HEK293 (cell line): ENCODE data around the gene TNFRSF25.

Source experiments
- CTCF ChIA-PET: fragments of 350-600 bp; formaldehyde crosslinking; extraction: SDS; loops from one replicate; lab custom pipeline; 2021; ENCODE audit warnings: antibody characterized with exemption; lab: Yijun Ruan, JAX
- POLR2A ChIA-PET: fragments of 300-600 bp; formaldehyde crosslinking; extraction: SDS; loops from one replicate; lab custom pipeline; 2020; ENCODE audit warnings: antibody characterized with exemption, inconsistent platforms; lab: Yijun Ruan, JAX
- H3K27ac ChIP-seq: fragments of 200-500 bp; sonication (Bioruptor generic); 2 replicates; pipeline ENCODE4 v1.5.1; 2014; ENCODE audit warnings: low read depth, low read length, control low read depth, inconsistent platforms; ENCODE audit errors: extremely low read depth
- H3K36me3 ChIP-seq, 2 experiments: fragments of 200-500 bp in 1 of 2; sonication (Bioruptor generic) in 1 of 2; 1 replicate in 1 of 2; 2 replicates in 1 of 2; pipeline ENCODE4 v1.5.1; 2014 to 2017; ENCODE audit warnings: inconsistent platforms in 2 of 2, low read length in 2 of 2; ENCODE audit not compliant: control insufficient read depth in 2 of 2, insufficient read depth in 1 of 2
- H3K4me1 ChIP-seq: fragments of 200-500 bp; sonication (Bioruptor generic); 2 replicates; pipeline ENCODE4 v1.5.1; 2014; ENCODE audit warnings: mild to moderate bottlenecking, low read length, inconsistent platforms; ENCODE audit not compliant: control insufficient read depth, insufficient read depth
- H3K4me3 ChIP-seq: 2 replicates; pipeline ENCODE4 v1.5.1; 2011; ENCODE audit warnings: low read depth, mild to moderate bottlenecking, control low read depth, low read length, moderate library complexity
- H3K9me3 ChIP-seq: fragments of 200-500 bp; sonication (Bioruptor generic); 2 replicates; pipeline ENCODE4 v1.5.1; 2014; ENCODE audit warnings: low read depth, low read length, inconsistent platforms; ENCODE audit not compliant: control insufficient read depth, insufficient read depth
- OSR2 ChIP-seq: fragments of 450-650 bp; formaldehyde crosslinking; IDR thresholded peaks from 2 replicates; pipeline ENCODE4 v1.5.1; 2016; ENCODE audit warnings: missing biosample characterization, missing genetic modification characterization
- SCRT2 ChIP-seq: fragments of 450-650 bp; formaldehyde crosslinking; IDR thresholded peaks from 2 replicates; pipeline ENCODE4 v1.5.1; 2016; ENCODE audit warnings: missing biosample characterization, missing genetic modification characterization
- SETDB1 ChIP-seq: IDR thresholded peaks from one replicate; pipeline ENCODE4 v1.6.1; 2017; ENCODE audit warnings: mild to moderate bottlenecking, low read length, moderate library complexity, mixed read lengths; ENCODE audit not compliant: insufficient read length
- SP2 ChIP-seq: fragments of 450-650 bp; formaldehyde crosslinking; IDR thresholded peaks from 2 replicates; pipeline ENCODE4 v1.5.1; 2016; ENCODE audit warnings: missing biosample characterization, missing genetic modification characterization
- TRIM28 ChIP-seq: IDR thresholded peaks from 2 replicates; pipeline ENCODE4 v1.6.1; 2011; ENCODE audit warnings: low read length, control low read depth, borderline replicate concordance
- ZBTB48 ChIP-seq: fragments of 450-650 bp; formaldehyde crosslinking; IDR thresholded peaks from 2 replicates; pipeline ENCODE4 v1.5.1; 2016; ENCODE audit warnings: missing biosample characterization, missing genetic modification characterization
- ZBTB8A ChIP-seq: fragments of 450-650 bp; formaldehyde crosslinking; IDR thresholded peaks from 2 replicates; pipeline ENCODE4 v1.5.1; 2016; ENCODE audit warnings: missing biosample characterization, missing genetic modification characterization
- ZNF138 ChIP-seq: fragments of 450-650 bp; formaldehyde crosslinking; IDR thresholded peaks from 2 replicates; pipeline ENCODE4 v1.5.1; 2016; ENCODE audit warnings: missing biosample characterization, missing genetic modification characterization, borderline replicate concordance
- ZNF223 ChIP-seq: fragments of 450-650 bp; formaldehyde crosslinking; IDR thresholded peaks from 2 replicates; pipeline ENCODE4 v1.5.1; 2016; ENCODE audit warnings: missing biosample characterization, missing genetic modification characterization
- ZNF23 ChIP-seq: fragments of 450-650 bp; formaldehyde crosslinking; IDR thresholded peaks from 2 replicates; pipeline ENCODE4 v1.5.1; 2016; ENCODE audit warnings: missing biosample characterization, missing genetic modification characterization, borderline replicate concordance
- ZNF324 ChIP-seq: fragments of 450-650 bp; formaldehyde crosslinking; IDR thresholded peaks from 2 replicates; pipeline ENCODE4 v1.5.1; 2016; ENCODE audit warnings: missing biosample characterization, missing genetic modification characterization
- ZNF341 ChIP-seq: fragments of 450-650 bp; formaldehyde crosslinking; IDR thresholded peaks from 2 replicates; pipeline ENCODE4; 2016; ENCODE audit warnings: low read depth, missing biosample characterization, missing genetic modification characterization
- ZNF354C ChIP-seq: fragments of 450-650 bp; formaldehyde crosslinking; IDR thresholded peaks from 2 replicates; pipeline ENCODE4 v1.5.1; 2016; ENCODE audit warnings: missing biosample characterization, missing genetic modification characterization, low read depth, borderline replicate concordance
- ZNF37A ChIP-seq: fragments of 450-650 bp; IDR thresholded peaks from 2 replicates; pipeline ENCODE4 v1.5.1; 2018; ENCODE audit warnings: missing biosample characterization, missing genetic modification characterization
- ZNF510 ChIP-seq: fragments of 450-650 bp; formaldehyde crosslinking; IDR thresholded peaks from 2 replicates; pipeline ENCODE4 v1.5.1; 2018; ENCODE audit warnings: mild to moderate bottlenecking, missing genetic modification characterization, missing biosample characterization; ENCODE audit not compliant: insufficient replicate concordance
- ZNF654 ChIP-seq: fragments of 450-650 bp; formaldehyde crosslinking; IDR thresholded peaks from 2 replicates; pipeline ENCODE4 v1.5.1; 2016; ENCODE audit warnings: low read depth, missing biosample characterization, missing genetic modification characterization
- ZNF785 ChIP-seq: fragments of 450-650 bp; formaldehyde crosslinking; IDR thresholded peaks from 2 replicates; pipeline ENCODE4 v1.5.1; 2016; ENCODE audit warnings: missing biosample characterization, missing genetic modification characterization
- ZNF791 ChIP-seq: fragments of 450-650 bp; formaldehyde crosslinking; IDR thresholded peaks from 2 replicates; pipeline ENCODE4 v1.5.1; 2016; ENCODE audit warnings: missing biosample characterization, missing genetic modification characterization
- ZNF837 ChIP-seq: fragments of 450-650 bp; formaldehyde crosslinking; IDR thresholded peaks from 2 replicates; pipeline ENCODE4 v1.5.1; 2016; ENCODE audit warnings: missing biosample characterization, missing genetic modification characterization
- ZNF843 ChIP-seq: fragments of 450-650 bp; formaldehyde crosslinking; IDR thresholded peaks from 2 replicates; pipeline ENCODE4 v1.5.1; 2016; ENCODE audit warnings: missing biosample characterization, missing genetic modification characterization
- TF ChIP-seq, protein P1 (sequence below): fragments of 450-650 bp; formaldehyde crosslinking; IDR thresholded peaks from 2 replicates; pipeline ENCODE4 v1.5.1; 2016; ENCODE audit warnings: missing biosample characterization, missing genetic modification characterization
- TF ChIP-seq, protein P2 (sequence below): fragments of 450-650 bp; formaldehyde crosslinking; IDR thresholded peaks from 2 replicates; pipeline ENCODE4 v1.5.1; 2016; ENCODE audit warnings: missing biosample characterization, missing genetic modification characterization
- TF ChIP-seq, protein P3 (sequence below): sonication (generic); formaldehyde crosslinking; IDR thresholded peaks from 2 replicates; pipeline ENCODE4 v1.8.1; 2022; ENCODE audit warnings: mild to moderate bottlenecking, moderate library complexity, missing genetic modification reagents
- TF ChIP-seq, protein P4 (sequence below): fragments of 450-650 bp; formaldehyde crosslinking; IDR thresholded peaks from 2 replicates; pipeline ENCODE4 v1.5.1; 2016; ENCODE audit warnings: missing biosample characterization, missing genetic modification characterization
- TF ChIP-seq, protein P5 (sequence below): fragments of 450-650 bp; formaldehyde crosslinking; IDR thresholded peaks from 2 replicates; pipeline ENCODE4 v1.5.1; 2017; ENCODE audit warnings: missing biosample characterization, missing genetic modification characterization
- TF ChIP-seq, protein P6 (sequence below): fragments of 450-650 bp; formaldehyde crosslinking; IDR thresholded peaks from 2 replicates; pipeline ENCODE4 v1.5.1; 2016; ENCODE audit warnings: missing biosample characterization, missing genetic modification characterization

The TNFRSF25 gene

DNA sequence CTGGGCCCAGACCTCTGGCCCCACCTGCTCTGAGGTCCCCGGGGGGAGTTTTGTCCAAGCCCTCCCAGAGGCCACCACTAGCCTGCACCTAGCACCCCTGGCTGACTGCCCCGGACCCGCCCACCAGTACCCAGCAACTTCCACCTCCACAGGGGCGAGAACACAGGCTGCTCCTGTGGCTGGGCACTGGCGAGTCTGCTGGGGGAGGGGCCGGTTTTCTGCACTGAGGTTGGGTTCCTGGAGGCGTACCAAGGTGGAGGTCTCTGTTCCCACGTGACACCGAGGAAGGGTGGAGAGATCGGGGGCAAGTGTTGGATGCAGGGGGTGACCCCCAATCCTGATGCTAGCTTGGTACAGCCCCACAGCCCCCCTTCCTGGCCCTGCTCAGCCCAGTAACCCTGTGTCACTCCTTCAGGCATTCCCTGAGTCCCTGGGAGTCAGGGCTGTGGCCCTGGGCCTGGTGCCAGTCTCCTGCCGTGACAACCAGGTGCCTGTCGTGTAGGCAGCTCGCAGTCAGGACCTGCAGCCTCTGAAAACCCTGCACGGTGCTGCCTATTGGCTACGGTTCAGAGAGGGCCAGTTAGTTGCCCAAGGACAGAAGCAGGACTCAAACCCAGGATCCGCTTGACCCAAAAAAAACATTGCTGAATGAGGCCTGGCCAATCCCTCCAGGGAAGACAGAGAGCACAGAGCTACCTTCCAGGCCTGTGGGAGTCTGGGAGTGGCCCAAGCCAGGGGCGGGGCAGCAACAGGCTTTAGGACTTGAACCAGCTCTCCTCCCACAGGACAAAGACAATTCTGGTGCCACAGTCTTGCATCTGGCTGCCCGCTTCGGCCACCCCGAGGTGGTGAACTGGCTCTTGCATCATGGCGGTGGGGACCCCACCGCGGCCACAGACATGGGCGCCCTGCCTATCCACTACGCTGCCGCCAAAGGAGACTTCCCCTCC is 38.3 kb downstream of the TNFRSF25 start:
- Histone ChIP-seq H3K9me3 (no peaks in the 10 kb centered on the region), H3K4me1 (no peaks in the 10 kb centered on the region; the same call in 1 of the 2 replicates), H3K4me3 (no peak overlapping the region), H3K27ac (no peak overlapping the region), H3K36me3 (no peaks in the 10 kb centered on the region)
- POLR2A ChIA-PET, result no interaction called here
- CTCF ChIA-PET, result interaction anchor here (0.5 to 1.9 kb wide), 3 partner anchors 10 to 22 kb away, joined by 3 to 9 read pairs (median 4); no protein-coding TSS in a partner anchor
- TF ChIP-seq ZNF354C, result no peak
- TF ChIP-seq SETDB1, result no peak
- TF ChIP-seq ZNF324, result no peak
- no peak for TF ChIP-seq ZNF791
- no peak for TF ChIP-seq OSR2 (tag by site-specific recombination)
- TF ChIP-seq ZNF837 (tag by site-specific recombination), result no peak
- peak; percentile 92 for TF ChIP-seq ZBTB48
- TF ChIP-seq, protein P1, sequence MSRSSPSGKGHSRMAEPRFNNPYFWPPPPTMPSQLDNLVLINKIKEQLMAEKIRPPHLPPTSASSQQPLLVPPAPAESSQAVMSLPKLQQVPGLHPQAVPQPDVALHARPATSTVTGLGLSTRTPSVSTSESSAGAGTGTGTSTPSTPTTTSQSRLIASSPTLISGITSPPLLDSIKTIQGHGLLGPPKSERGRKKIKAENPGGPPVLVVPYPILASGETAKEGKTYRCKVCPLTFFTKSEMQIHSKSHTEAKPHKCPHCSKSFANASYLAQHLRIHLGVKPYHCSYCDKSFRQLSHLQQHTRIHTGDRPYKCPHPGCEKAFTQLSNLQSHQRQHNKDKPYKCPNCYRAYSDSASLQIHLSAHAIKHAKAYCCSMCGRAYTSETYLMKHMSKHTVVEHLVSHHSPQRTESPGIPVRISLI, result no peak
- no peak for TF ChIP-seq ZNF341 (tag by site-specific recombination)
- TF ChIP-seq ZNF843 (tag by site-specific recombination), result no peak
- TF ChIP-seq, protein P2, sequence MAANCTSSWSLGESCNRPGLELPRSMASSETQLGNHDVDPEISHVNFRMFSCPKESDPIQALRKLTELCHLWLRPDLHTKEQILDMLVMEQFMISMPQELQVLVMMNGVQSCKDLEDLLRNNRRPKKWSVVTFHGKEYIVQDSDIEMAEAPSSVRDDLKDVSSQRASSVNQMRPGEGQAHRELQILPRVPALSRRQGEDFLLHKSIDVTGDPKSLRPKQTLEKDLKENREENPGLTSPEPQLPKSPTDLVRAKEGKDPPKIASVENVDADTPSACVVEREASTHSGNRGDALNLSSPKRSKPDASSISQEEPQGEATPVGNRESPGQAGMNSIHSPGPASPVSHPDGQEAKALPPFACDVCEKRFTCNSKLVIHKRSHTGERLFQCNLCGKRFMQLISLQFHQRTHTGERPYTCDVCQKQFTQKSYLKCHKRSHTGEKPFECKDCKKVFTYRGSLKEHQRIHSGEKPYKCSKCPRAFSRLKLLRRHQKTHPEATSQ, result no peak
- TF ChIP-seq ZBTB8A (tag by site-specific recombination), result peak; percentile 60; the same call in 1 of the 2 replicates
- TF ChIP-seq ZNF23, result no peak
- TF ChIP-seq ZNF654 (tag by site-specific recombination), result no peak
- TF ChIP-seq, protein P3, sequence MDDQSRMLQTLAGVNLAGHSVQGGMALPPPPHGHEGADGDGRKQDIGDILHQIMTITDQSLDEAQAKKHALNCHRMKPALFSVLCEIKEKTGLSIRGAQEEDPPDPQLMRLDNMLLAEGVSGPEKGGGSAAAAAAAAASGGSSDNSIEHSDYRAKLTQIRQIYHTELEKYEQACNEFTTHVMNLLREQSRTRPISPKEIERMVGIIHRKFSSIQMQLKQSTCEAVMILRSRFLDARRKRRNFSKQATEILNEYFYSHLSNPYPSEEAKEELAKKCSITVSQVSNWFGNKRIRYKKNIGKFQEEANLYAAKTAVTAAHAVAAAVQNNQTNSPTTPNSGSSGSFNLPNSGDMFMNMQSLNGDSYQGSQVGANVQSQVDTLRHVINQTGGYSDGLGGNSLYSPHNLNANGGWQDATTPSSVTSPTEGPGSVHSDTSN (CRISPR knock-in tag), result no peak
- no peak for TF ChIP-seq ZNF37A (tag by site-specific recombination)
- TF ChIP-seq, protein P4, sequence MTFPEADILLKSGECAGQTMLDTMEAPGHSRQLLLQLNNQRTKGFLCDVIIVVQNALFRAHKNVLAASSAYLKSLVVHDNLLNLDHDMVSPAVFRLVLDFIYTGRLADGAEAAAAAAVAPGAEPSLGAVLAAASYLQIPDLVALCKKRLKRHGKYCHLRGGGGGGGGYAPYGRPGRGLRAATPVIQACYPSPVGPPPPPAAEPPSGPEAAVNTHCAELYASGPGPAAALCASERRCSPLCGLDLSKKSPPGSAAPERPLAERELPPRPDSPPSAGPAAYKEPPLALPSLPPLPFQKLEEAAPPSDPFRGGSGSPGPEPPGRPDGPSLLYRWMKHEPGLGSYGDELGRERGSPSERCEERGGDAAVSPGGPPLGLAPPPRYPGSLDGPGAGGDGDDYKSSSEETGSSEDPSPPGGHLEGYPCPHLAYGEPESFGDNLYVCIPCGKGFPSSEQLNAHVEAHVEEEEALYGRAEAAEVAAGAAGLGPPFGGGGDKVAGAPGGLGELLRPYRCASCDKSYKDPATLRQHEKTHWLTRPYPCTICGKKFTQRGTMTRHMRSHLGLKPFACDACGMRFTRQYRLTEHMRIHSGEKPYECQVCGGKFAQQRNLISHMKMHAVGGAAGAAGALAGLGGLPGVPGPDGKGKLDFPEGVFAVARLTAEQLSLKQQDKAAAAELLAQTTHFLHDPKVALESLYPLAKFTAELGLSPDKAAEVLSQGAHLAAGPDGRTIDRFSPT (tag by site-specific recombination), result no peak
- TF ChIP-seq TRIM28, result no peak
- TF ChIP-seq, protein P5, sequence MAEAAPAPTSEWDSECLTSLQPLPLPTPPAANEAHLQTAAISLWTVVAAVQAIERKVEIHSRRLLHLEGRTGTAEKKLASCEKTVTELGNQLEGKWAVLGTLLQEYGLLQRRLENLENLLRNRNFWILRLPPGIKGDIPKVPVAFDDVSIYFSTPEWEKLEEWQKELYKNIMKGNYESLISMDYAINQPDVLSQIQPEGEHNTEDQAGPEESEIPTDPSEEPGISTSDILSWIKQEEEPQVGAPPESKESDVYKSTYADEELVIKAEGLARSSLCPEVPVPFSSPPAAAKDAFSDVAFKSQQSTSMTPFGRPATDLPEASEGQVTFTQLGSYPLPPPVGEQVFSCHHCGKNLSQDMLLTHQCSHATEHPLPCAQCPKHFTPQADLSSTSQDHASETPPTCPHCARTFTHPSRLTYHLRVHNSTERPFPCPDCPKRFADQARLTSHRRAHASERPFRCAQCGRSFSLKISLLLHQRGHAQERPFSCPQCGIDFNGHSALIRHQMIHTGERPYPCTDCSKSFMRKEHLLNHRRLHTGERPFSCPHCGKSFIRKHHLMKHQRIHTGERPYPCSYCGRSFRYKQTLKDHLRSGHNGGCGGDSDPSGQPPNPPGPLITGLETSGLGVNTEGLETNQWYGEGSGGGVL (tag by site-specific recombination), result no peak
- no peak for TF ChIP-seq ZNF785 (tag by site-specific recombination)
- TF ChIP-seq ZNF223 (tag by site-specific recombination), result no peak
- peak; percentile 50 for TF ChIP-seq SP2 (tag by site-specific recombination)
- TF ChIP-seq, protein P6, sequence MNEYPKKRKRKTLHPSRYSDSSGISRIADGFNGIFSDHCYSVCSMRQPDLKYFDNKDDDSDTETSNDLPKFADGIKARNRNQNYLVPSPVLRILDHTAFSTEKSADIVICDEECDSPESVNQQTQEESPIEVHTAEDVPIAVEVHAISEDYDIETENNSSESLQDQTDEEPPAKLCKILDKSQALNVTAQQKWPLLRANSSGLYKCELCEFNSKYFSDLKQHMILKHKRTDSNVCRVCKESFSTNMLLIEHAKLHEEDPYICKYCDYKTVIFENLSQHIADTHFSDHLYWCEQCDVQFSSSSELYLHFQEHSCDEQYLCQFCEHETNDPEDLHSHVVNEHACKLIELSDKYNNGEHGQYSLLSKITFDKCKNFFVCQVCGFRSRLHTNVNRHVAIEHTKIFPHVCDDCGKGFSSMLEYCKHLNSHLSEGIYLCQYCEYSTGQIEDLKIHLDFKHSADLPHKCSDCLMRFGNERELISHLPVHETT (tag by site-specific recombination), result no peak
- TF ChIP-seq SCRT2 (tag by site-specific recombination), result peak; percentile 78
- TF ChIP-seq ZNF138 (tag by site-specific recombination), result no peak
- TF ChIP-seq ZNF510, result no peak
